ENCODE results near the gene TEPSIN. TPM values are rescaled to one million over a fixed set of nuclear protein-coding genes. Genes with fewer than 3 reads are reported as not detected.

TEPSIN gene
- polyA plus RNA-seq, 1 donor (not counting 4 experiments of a cell fraction or from before 2014, with no cell fraction given): 7.1 TPM

GRCh38 chr17:81265576-81265975, 26.7 kb upstream of the TEPSIN start:
- dilution Hi-C loops (cut with MboI; ENCODE audit: extremely low pct_ligation_motif_present, low sequenced_read_pairs): no loop called here
- no peak for DNase-seq (ENCODE audit: low read depth, low spot score)
- Histone ChIP-seq H3K27me3 (ENCODE audit: control insufficient read depth, extremely low read depth, insufficient read depth, low read length) (no peaks in the 10 kb centered on the region), H3K79me2 (ENCODE audit: control insufficient read depth, insufficient read depth, low read length) (no peaks in the 10 kb centered on the region), H3K27ac (ENCODE audit: control insufficient read depth, insufficient read depth, low read length) (no peak overlapping the region), H2AFZ (ENCODE audit: control insufficient read depth, low read length) (no peak overlapping the region), H3K4me3 (ENCODE audit: control insufficient read depth in 2 of 3, extremely low read depth in 1 of 3, insufficient read depth in 2 of 3, low read depth in 1 of 3, low read length in 3 of 3) (no peak overlapping the region), H3K9ac (ENCODE audit: control insufficient read depth, extremely low read depth, insufficient read depth, low read length) (no peak overlapping the region), H3K9me1 (ENCODE audit: control insufficient read depth, extremely low read depth, insufficient read depth, low read length) (peaks cover 2% of the 10 kb centered on the region), H3K9me3 (ENCODE audit: control insufficient read depth, low read depth, low read length) (no peaks in the 10 kb centered on the region), H3K36me3 (ENCODE audit: control insufficient read depth in 2 of 2, extremely low read depth in 1 of 2, insufficient read depth in 2 of 2, low read length in 2 of 2) (peaks cover 26 to 34% of the 10 kb centered on the region in 2 experiments), H4K20me1 (ENCODE audit: control insufficient read depth, extremely low read depth, insufficient read depth, low read length) (peaks cover 4% of the 10 kb centered on the region), H3K4me2 (ENCODE audit: control insufficient read depth, extremely low read depth, insufficient read depth, low read depth, low read length) (no peak overlapping the region), H3K4me1 (ENCODE audit: control insufficient read depth, extremely low read depth, insufficient read depth, low read length) (no peaks in the 10 kb centered on the region)
- TF ChIP-seq EZH2 (IDR thresholded peaks at IDR 0.05; ENCODE audit: low read length): no peak
- TF ChIP-seq CTCF (optimal IDR thresholded peaks at IDR 0.05 in 1 of 3, IDR thresholded peaks at IDR 0.05 in 1 of 3, conservative IDR thresholded peaks at IDR 0.05 in 1 of 3; ENCODE audit: extremely low read depth in 1 of 3, insufficient read depth in 2 of 3, low read length in 3 of 3): no peak
- FAIRE-seq: no peak

GRCh38 chr17:81264640-81265039, 25.8 kb upstream of the TEPSIN start:
- Histone ChIP-seq H3K4me2 (ENCODE audit: control insufficient read depth, extremely low read depth, insufficient read depth, low read depth, low read length) (no peak overlapping the region), H3K27me3 (ENCODE audit: control insufficient read depth, extremely low read depth, insufficient read depth, low read length) (no peaks in the 10 kb centered on the region), H3K36me3 (ENCODE audit: control insufficient read depth in 2 of 2, extremely low read depth in 1 of 2, insufficient read depth in 2 of 2, low read length in 2 of 2) (peaks cover 27 to 32% of the 10 kb centered on the region in 2 experiments), H4K20me1 (ENCODE audit: control insufficient read depth, extremely low read depth, insufficient read depth, low read length) (no peaks in the 10 kb centered on the region), H2AFZ (ENCODE audit: control insufficient read depth, low read length) (no peak overlapping the region), H3K27ac (ENCODE audit: control insufficient read depth, insufficient read depth, low read length) (no peak overlapping the region), H3K4me1 (ENCODE audit: control insufficient read depth, extremely low read depth, insufficient read depth, low read length) (no peaks in the 10 kb centered on the region), H3K9ac (ENCODE audit: control insufficient read depth, extremely low read depth, insufficient read depth, low read length) (no peak overlapping the region), H3K9me1 (ENCODE audit: control insufficient read depth, extremely low read depth, insufficient read depth, low read length) (no peaks in the 10 kb centered on the region), H3K9me3 (ENCODE audit: control insufficient read depth, low read depth, low read length) (no peaks in the 10 kb centered on the region), H3K4me3 (ENCODE audit: control insufficient read depth in 2 of 3, extremely low read depth in 1 of 3, insufficient read depth in 2 of 3, low read depth in 1 of 3, low read length in 3 of 3) (no peak overlapping the region), H3K79me2 (ENCODE audit: control insufficient read depth, insufficient read depth, low read length) (no peaks in the 10 kb centered on the region)
- no peak for DNase-seq (ENCODE audit: low read depth, low spot score)
- no peak for FAIRE-seq
- dilution Hi-C loops (cut with MboI; ENCODE audit: extremely low pct_ligation_motif_present, low sequenced_read_pairs): no loop called here
- TF ChIP-seq CTCF (optimal IDR thresholded peaks at IDR 0.05 in 1 of 3, IDR thresholded peaks at IDR 0.05 in 1 of 3, conservative IDR thresholded peaks at IDR 0.05 in 1 of 3; ENCODE audit: extremely low read depth in 1 of 3, insufficient read depth in 2 of 3, low read length in 3 of 3) (no peak), EZH2 (IDR thresholded peaks at IDR 0.05; ENCODE audit: low read length) (no peak)
